Activated T-helper 1 cell treated with anti-CD3 and anti-CD28 coated beads, Interleukin-12 subunit alpha, Interleukin-12 subunit beta, Interleukin-2, Interleukin-4 antibody, amounts not matched to agents 30 ng/mL and 10 ng/mL and 1 ng/mL, durations not matched to agents 14 hours and 24 hours and 36 hours (primary cell): ENCODE results near the gene STRAP. TPM values are rescaled to one million over a fixed set of nuclear protein-coding genes. Genes with fewer than 3 reads are reported as not detected.
"Not testable (repeated sequence)": the region's sequence is repeated elsewhere in the genome, so short reads cannot be mapped to it uniquely, and the experiment has no call there.

Source experiments
- DNase-seq: peaks from one replicate; pipeline ENCODE4 v3.0.0; 2021; ENCODE audit warnings: low spot score
- H3K27ac Mint-ChIP-seq: one replicate; pipeline ENCODE4 v1.8.0; 2021; ENCODE audit warnings: mild to moderate bottlenecking, mixed read lengths
- H3K27me3 Mint-ChIP-seq: one replicate; pipeline ENCODE4 v1.8.0; 2022; ENCODE audit warnings: mild to moderate bottlenecking, moderate library complexity, mixed read lengths; ENCODE audit not compliant: insufficient read depth
- H3K36me3 Mint-ChIP-seq: one replicate; pipeline ENCODE4 v1.8.0; 2021; ENCODE audit warnings: low read depth, mixed read lengths
- H3K4me1 Mint-ChIP-seq: one replicate; pipeline ENCODE4 v1.8.0; 2021; ENCODE audit warnings: low read depth, mixed read lengths
- H3K4me3 Mint-ChIP-seq: one replicate; pipeline ENCODE4 v1.8.0; 2021; ENCODE audit warnings: mild to moderate bottlenecking, moderate library complexity, mixed read lengths
- H3K9me3 Mint-ChIP-seq: one replicate; pipeline ENCODE4 v1.8.0; 2021; ENCODE audit warnings: mixed read lengths
- intact Hi-C: fragments of 100-400 bp; cut with micrococcal nuclease; formaldehyde crosslinking; loops from one replicate; pipeline ENCODE4 v1.15.1; 2024
- total RNA-seq: library from RNA; stranded (reverse); gene quantifications from 2 replicates; pipeline ENCODE4 v1.2.3, GENCODE V29; 2022

The STRAP gene
- total RNA-seq, 1 donor from 2014 or later = 147 TPM

GRCh38 chr12:15937902-15938301 is 55.7 kb downstream of the STRAP start:
- intact Hi-C loops = no loop called here
- H3K9me3 Mint-ChIP-seq = peaks cover 27% of the 10 kb centered on the region
- no peak overlapping the region for H3K4me3 Mint-ChIP-seq
- no peak overlapping the region for H3K27ac Mint-ChIP-seq
- H3K36me3 Mint-ChIP-seq = peaks cover 10% of the 10 kb centered on the region
- no peaks in the 10 kb centered on the region for H3K27me3 Mint-ChIP-seq
- DNase-seq = no peak
- H3K4me1 Mint-ChIP-seq = no peaks in the 10 kb centered on the region

GRCh38 chr12:15939111-15939510 is 56.9 kb downstream of the STRAP start:
- Mint-ChIP-seq H3K36me3 (peaks cover 10% of the 10 kb centered on the region), H3K27ac (no peak overlapping the region), H3K9me3 (peaks cover 27% of the 10 kb centered on the region), H3K4me1 (no peaks in the 10 kb centered on the region), H3K4me3 (no peak overlapping the region), H3K27me3 (no peaks in the 10 kb centered on the region)
- intact Hi-C loops = no loop called here
- DNase-seq = no peak

- Mint-ChIP-seq H3K9me3 (peaks cover 32% of the 10 kb centered on the region), H3K27ac (no peak overlapping the region), H3K36me3 (peaks cover 6% of the 10 kb centered on the region), H3K27me3 (no peaks in the 10 kb centered on the region), H3K4me3 (no peak overlapping the region), H3K4me1 (no peaks in the 10 kb centered on the region)
- intact Hi-C loops = no loop called here
- DNase-seq = no peak
Measured at GRCh38 chr12:15942475-15942874, 60.3 kb downstream of the STRAP start.

- H3K36me3 Mint-ChIP-seq, intact Hi-C loops, DNase-seq, H3K4me3 Mint-ChIP-seq, H3K27me3 Mint-ChIP-seq, H3K27ac Mint-ChIP-seq, H3K4me1 Mint-ChIP-seq: not testable (repeated sequence)
- peaks cover 26% of the 10 kb centered on the region for H3K9me3 Mint-ChIP-seq
Measured at GRCh38 chr12:15943519-15943918, 61.3 kb downstream of the STRAP start.

GRCh38 chr12:15948461-15948860 is 66.3 kb downstream of the STRAP start:
- H3K27ac Mint-ChIP-seq, H3K36me3 Mint-ChIP-seq, DNase-seq, H3K4me1 Mint-ChIP-seq, intact Hi-C loops, H3K4me3 Mint-ChIP-seq, H3K27me3 Mint-ChIP-seq, H3K9me3 Mint-ChIP-seq: not testable (repeated sequence)

Other genes starting within 250 kb of the STRAP start
- gene EPS8, start 93.0 kb upstream of the STRAP start, total RNA-seq = 1.9 and 3.1 TPM in 2 replicates
- gene DERA, start 28.9 kb downstream of the STRAP start, total RNA-seq = 15.3 and 17.1 TPM in 2 replicates